HL-60/S4 treated with phorbol 12-myristate 13-acetate at 8.2 ng/mL for 4 days and 3 days (cell line): ENCODE data around the gene OSTF1.

Experiments
- in situ Hi-C: fragments of 300-500 bp; cut with MboI; formaldehyde crosslinking; loops from 2 replicates; pipeline ENCODE4 v1.15.0; 2022; ENCODE audit warnings: low sequenced_read_pairs

OSTF1 gene

DNA sequence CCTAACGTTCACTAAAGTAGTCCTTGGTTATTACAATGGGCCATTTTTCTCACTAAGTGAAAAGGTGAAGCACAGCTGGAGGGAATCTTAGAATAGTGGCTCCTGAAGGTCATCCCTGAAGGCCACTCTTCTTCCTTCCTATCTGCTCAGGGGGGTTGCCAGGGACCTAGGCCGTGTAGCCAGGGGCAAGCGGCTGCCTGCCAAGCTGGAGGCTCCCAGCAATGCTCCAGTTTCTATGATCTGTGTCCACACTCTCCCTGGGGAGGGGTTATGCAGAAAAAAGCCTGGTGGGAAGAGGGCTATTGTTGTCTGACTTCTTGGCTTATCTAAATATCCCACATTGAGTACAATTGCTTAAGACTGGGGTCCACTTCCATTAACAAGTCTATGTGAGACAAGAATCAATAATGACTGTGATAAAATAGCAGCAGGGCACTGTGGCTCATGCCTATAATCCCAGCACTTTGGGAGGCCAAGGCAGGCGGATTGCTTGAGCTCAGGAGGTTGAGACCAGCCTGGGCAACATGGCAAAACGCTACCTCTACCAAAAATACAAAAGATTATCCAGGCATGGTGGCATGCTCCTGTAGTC is 4.1 kb upstream of the OSTF1 start:
- in situ Hi-C loops = no loop called here

DNA sequence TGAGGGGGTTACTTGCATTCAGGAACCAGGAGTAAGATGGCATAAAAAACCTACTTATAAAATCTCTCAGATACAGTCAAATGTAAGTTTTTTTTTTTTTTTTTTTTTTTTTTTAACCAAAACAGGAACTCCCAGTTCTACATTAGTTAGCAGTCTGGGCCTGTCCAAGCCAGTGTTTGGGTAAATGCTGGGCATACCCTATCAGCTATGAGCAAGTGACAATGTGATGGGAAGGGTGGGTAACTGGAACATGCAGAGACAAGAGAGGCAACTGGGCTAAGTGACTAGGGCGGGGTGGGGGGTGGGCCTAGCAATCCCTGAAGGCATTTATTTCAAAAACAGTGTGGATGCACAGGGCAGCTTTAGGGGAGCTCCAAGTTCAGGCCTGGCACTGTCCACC is 2.7 kb upstream of the OSTF1 start:
- in situ Hi-C loops = no loop called here

- in situ Hi-C loops = no loop called here
These were observed 1.6 kb upstream of the OSTF1 start for GRCh38 chr9:75086541-75087288.

DNA sequence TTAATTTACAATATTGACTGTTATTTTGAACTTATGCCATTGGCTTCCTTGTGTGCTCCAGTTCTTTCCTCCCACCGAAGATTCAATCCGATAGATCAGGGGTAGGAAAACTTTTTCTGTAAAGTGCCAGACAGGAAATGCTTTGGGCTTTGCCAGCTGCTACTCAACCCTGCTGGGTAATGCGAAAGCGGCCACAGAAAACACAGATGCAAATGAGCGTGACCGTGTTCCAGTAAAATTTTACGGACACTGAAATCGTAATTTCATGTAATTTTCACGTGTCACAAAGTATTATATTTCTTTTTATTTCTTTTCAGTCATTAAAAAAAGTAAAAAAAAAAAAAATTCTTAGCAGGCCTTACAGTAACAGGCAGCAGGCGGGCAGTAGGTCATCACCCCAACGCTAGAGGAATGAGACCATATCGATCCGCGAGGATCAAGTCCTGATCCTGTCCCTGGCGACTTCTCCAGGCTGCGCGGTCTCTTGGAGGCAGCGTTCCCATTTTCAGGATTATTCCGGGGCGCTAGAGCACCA is 958 bp upstream of the OSTF1 start:
- in situ Hi-C loops = no loop called here

GRCh38 chr9:75088646-75089372 is 495 bp downstream of the OSTF1 start:
- in situ Hi-C loops = no loop called here

GRCh38 chr9:75089373-75089766 is 1.1 kb downstream of the OSTF1 start:
- in situ Hi-C loops = no loop called here

GRCh38 chr9:75090579-75090978 is 2.3 kb downstream of the OSTF1 start:
- in situ Hi-C loops = no loop called here

GRCh38 chr9:75092766-75093165 is 4.5 kb downstream of the OSTF1 start:
- in situ Hi-C loops = no loop called here

GRCh38 chr9:75096796-75097195 is 8.5 kb downstream of the OSTF1 start:
- in situ Hi-C loops = no loop called here

- in situ Hi-C loops = no loop called here
These were observed 12.8 kb downstream of the OSTF1 start for GRCh38 chr9:75101004-75101588.

GRCh38 chr9:75102177-75102790 is 14.0 kb downstream of the OSTF1 start:
- in situ Hi-C loops = no loop called here

- in situ Hi-C loops = no loop called here
These were observed 16.3 kb downstream of the OSTF1 start for GRCh38 chr9:75104607-75105006.

- in situ Hi-C loops = no loop called here
These were observed 16.8 kb downstream of the OSTF1 start for GRCh38 chr9:75105019-75105540.

GRCh38 chr9:75105841-75106240 is 17.5 kb downstream of the OSTF1 start:
- in situ Hi-C loops = no loop called here

- in situ Hi-C loops = no loop called here
These were observed 18.5 kb downstream of the OSTF1 start for GRCh38 chr9:75106857-75107256.

GRCh38 chr9:75108571-75108970 is 20.3 kb downstream of the OSTF1 start:
- in situ Hi-C loops = no loop called here

GRCh38 chr9:75109210-75109839 is 21.0 kb downstream of the OSTF1 start:
- in situ Hi-C loops = no loop called here

DNA sequence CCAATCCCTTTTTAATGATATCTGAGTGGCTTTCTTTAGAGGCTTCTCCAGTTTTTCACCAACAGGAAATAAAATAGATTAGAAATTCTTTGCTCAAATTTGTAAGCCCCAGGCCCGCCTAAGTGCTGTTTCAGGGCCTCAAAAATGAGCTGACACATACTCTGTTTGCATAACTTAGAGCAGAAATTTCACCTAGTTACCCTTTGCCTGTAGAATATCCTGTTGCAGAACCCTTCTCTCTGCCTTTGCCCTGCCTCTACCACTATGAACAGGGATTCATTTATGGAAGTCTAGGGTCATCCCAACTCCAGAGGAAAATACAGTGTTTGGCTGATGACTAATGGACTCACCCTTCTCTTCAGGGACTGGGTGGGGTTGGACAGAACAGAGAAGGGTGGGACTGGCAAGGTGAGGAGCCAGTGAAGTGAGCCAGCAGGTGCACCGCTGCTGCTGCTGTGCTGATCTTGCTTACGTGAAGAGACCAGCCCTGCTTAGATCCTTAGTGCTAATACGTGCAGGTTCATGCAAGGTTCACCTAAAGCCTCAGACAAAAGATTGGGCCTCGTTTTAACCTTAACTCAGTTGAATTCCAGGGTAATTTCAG is 22.8 kb downstream of the OSTF1 start:
- in situ Hi-C loops = no loop called here

GRCh38 chr9:75112789-75113188 is 24.5 kb downstream of the OSTF1 start:
- in situ Hi-C loops = no loop called here

- in situ Hi-C loops = no loop called here
These were observed 28.0 kb downstream of the OSTF1 start for GRCh38 chr9:75116306-75116705.
